T-helper 22 cell (primary cell): ENCODE results near the gene GJB3.

ENCODE experiments used
- DNase-seq: peaks from one replicate; pipeline ENCODE4 v3.0.0-alpha.2; 2020; ENCODE audit warnings: low read depth

GJB3 gene

DNA sequence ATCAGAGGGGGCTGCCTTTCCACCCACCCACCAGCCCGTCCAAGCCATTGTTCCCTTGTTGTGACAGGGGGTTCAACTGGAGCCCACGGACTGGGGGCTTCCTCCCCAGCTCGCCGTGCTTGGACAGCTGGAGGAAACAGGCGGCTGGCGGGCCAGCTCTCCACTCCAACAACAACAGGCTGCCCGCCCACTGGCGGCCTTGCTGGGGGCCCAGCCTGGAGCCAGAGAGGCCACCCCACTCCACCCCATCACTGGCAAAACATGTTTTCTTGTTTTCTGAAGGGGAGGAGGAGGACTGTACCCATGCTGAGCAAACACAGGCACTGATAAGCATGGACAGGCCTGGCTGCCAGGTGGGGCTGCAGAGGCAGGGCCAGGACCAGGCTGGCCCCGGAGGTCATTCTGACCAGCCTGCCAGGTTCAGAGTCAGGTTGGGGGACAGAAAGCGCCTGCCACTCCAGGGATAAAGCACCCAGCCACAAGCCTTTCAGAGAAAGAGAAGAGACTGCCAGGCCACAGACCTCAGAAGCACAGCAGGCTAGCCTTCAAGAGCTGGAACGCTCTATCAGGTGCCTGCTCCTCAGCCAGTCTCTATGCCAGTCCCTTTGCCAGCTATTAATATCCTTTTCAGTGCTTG lies 44.6 kb downstream of the GJB3 start:
- DNase-seq = no peak

DNA sequence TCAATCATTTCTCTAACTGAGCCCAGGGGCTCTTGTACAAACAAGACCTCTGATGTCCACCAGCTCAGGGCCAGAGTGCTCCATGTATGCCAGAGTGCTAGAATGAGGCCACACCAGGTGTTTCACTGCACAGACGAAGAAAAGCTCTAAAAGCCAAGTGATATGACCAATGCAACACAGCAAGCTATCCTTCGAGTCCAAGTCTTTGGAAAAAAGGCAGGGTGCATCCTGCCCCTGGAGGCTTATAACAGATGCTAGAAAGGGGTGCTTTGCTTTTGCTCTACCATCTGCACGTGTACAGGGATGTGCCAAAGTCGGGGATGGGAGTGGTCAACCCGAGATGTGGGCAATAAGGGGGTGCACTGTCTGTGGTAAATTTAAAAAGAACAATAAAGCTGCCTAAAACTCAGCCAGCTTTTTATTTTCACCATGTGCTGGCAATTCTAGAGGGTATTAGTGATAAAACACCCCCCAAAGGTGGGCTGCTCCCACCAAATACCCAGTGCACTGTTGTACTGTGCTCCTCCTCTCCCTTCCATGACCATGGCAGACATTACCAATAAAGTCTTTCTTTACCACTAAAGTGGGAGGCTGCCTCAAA lies 46.4 kb downstream of the GJB3 start:
- DNase-seq = no peak

DNA sequence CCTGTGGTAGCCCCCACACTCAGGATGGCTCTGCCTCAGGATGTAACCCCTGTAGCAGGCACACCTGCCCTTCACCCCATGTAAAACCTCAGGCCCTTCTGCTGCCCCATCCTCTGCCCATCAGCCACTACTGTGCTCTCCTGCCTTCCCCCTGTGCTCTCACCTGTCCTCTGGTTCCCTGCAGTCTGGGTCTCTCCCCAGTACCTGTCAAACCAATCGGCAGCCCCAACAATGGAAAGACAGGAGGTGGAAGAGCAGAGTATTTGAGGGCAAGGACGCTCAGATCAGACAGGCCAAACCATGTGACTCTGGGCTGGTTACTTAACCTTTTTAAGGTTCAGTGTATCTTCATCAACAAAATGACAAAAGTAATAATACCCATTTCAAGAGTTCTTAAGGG lies 47.6 kb downstream of the GJB3 start:
- no peak for DNase-seq

DNA sequence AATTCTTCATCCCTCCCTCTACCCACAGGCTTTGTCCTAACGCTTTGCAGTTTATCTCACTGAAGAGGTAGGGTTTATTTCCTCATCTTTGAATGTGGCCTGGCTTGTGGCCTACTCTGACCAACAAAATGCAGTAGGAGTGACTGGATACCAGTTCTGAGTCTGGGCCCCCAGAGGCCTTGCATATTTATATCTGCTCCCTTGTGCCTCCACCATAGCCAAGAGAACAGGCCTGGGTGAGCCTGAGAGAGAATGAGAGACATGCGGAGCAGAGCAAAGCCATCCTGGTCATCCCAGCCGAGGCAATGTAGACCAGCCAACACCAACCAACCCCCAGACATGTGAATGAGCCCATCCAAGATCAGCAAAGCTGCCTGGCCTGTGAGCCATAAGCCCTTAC lies 48.2 kb downstream of the GJB3 start:
- DNase-seq = no peak

DNA sequence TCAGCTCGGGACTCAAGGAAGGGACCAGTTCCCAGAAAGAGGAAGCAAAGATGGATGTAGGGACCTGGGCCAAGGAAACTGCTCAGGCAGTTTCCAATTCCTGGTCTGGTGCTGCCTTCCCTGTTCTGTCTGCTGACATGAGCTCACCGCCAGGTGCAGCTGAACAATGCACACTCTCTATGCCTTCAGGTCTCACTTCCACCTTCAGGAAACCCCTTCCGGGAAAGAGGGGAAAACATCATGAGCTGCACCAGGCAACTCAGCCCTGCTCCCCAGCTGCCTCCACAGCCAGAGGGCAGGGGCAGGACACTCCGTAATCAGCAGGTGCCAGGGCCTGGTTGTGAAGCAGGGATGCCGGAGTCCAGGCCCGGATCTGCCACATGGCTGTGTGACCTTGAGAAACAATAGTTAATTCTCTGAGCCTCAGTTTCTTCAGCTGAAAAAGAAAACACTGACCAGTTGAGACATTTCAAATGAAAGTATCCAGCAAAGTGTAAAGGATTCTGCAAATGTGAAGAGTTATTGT lies 50.8 kb downstream of the GJB3 start:
- DNase-seq = no peak

DNA sequence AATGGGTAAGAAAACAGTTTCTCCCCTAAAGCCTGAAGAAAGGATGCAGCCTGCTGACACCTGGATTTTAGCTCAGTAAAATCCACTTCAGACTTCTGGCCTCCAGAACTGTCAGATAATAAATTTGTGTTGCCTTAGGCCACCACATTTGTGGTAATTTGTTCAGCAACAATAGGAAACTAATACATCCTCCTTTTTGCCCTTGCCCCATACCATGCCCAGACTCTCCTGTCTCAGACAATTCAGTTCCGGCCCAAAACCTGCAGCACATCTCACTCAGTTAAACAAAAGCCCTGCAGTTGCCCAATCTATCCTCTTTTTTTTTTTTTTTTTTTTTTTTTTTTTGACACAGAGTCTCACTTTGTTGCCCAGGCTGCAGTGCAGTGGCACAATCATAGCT lies 52.7 kb downstream of the GJB3 start:
- DNase-seq = no peak
